Liver (tissue), 9 donors: ENCODE measurements around the gene TUT4. TPM values are rescaled to one million over a fixed set of nuclear protein-coding genes. Genes with fewer than 3 reads are reported as not detected.

Source experiments
- DNase-seq: peaks from one replicate; pipeline ENCODE4 v3.0.0-alpha.2; 2017; ENCODE audit warnings: low spot score
- H3K27ac ChIP-seq, 2 donors: one replicate each; pipeline ENCODE4 v1.7.0; 2013; ENCODE audit warnings: inconsistent platforms in 2 of 2, low read length in 2 of 2, control low read depth in 1 of 2, low read depth in 1 of 2, mild to moderate bottlenecking in 1 of 2
- H3K27me3 ChIP-seq, 4 donors: one replicate each; pipeline versions ENCODE4 v1.6.1 to v1.7.0; 2013; ENCODE audit warnings: low read length in 3 of 4, inconsistent platforms in 1 of 4, mild to moderate bottlenecking in 1 of 4, moderate library complexity in 1 of 4; ENCODE audit not compliant: control insufficient read depth in 4 of 4, insufficient read depth in 4 of 4
- H3K36me3 ChIP-seq, 4 donors: one replicate each; pipeline versions ENCODE4 v1.6.1 to v1.7.0; 2013; ENCODE audit warnings: low read length in 3 of 4, mild to moderate bottlenecking in 3 of 4, low read depth in 1 of 4, moderate library complexity in 1 of 4; ENCODE audit not compliant: control insufficient read depth in 4 of 4, insufficient read depth in 3 of 4
- H3K4me1 ChIP-seq, 4 donors: one replicate each; pipeline versions ENCODE4 v1.6.1 to v1.7.0; 2013; ENCODE audit warnings: low read length in 3 of 4, mild to moderate bottlenecking in 3 of 4, moderate library complexity in 1 of 4; ENCODE audit not compliant: control insufficient read depth in 4 of 4, insufficient read depth in 4 of 4
- H3K4me3 ChIP-seq, 3 donors: one replicate each; pipeline versions ENCODE4 v1.6.1 to v1.7.0; 2013; ENCODE audit warnings: low read length in 3 of 3, control low read depth in 1 of 3, low read depth in 1 of 3, mild to moderate bottlenecking in 1 of 3
- H3K9ac ChIP-seq, 2 donors: one replicate each; pipeline ENCODE4 v1.7.0; 2013; ENCODE audit warnings: low read length in 2 of 2, mild to moderate bottlenecking in 2 of 2, moderate library complexity in 2 of 2, control low read depth in 1 of 2, low read depth in 1 of 2
- H3K9me3 ChIP-seq, 4 donors: one replicate each; pipeline versions ENCODE4 v1.6.1 to v1.7.0; 2013; ENCODE audit warnings: low read length in 3 of 4; ENCODE audit not compliant: control insufficient read depth in 4 of 4
- ATF3 ChIP-seq: IDR thresholded peaks from 2 replicates; pipeline ENCODE4 v1.6.1; 2016; ENCODE audit warnings: antibody characterized with exemption
- CTCF ChIP-seq: fragments of 150-350 bp; IDR thresholded peaks from 2 replicates; pipeline ENCODE4 v1.5.1; 2017; ENCODE audit warnings: improper control_type of control experiment, low read depth, low read length; ENCODE audit not compliant: missing input control
- EGR1 ChIP-seq, 2 donors: IDR thresholded peaks; 2 replicates each; pipeline ENCODE4 v1.6.1; 2016 to 2018; ENCODE audit warnings: antibody characterized with exemption in 2 of 2, low read depth in 2 of 2
- FOXA1 ChIP-seq: IDR thresholded peaks from 2 replicates; pipeline ENCODE4 v1.6.1; 2016; ENCODE audit warnings: antibody characterized with exemption
- FOXA2 ChIP-seq: IDR thresholded peaks from 2 replicates; pipeline ENCODE4 v1.6.1; 2016; ENCODE audit warnings: antibody characterized with exemption
- GABPA ChIP-seq, 2 donors: IDR thresholded peaks in 1 of 2; conservative IDR thresholded peaks in 1 of 2; 2 replicates each; pipeline ENCODE4 v1.6.1; 2016; ENCODE audit warnings: antibody characterized with exemption in 2 of 2, mild to moderate bottlenecking in 1 of 2, moderate library complexity in 1 of 2
- HNF4A ChIP-seq, 2 donors: conservative IDR thresholded peaks; 2 replicates each; pipeline ENCODE4 v1.6.1; 2016; ENCODE audit warnings: antibody characterized with exemption in 2 of 2, mild to moderate bottlenecking in 2 of 2
- HNF4G ChIP-seq: IDR thresholded peaks from 2 replicates; pipeline ENCODE4 v1.6.1; 2016; ENCODE audit warnings: antibody characterized with exemption
- JUND ChIP-seq, 2 donors: IDR thresholded peaks; 2 replicates each; pipeline ENCODE4 v1.6.1; 2016; ENCODE audit warnings: antibody characterized with exemption in 2 of 2
- MAX ChIP-seq: IDR thresholded peaks from 2 replicates; pipeline ENCODE4 v1.6.1; 2016; ENCODE audit warnings: antibody characterized with exemption
- NR2F2 ChIP-seq: IDR thresholded peaks from 2 replicates; pipeline ENCODE4 v1.6.1; 2016; ENCODE audit warnings: antibody characterized with exemption
- RAD21 ChIP-seq, 2 donors: IDR thresholded peaks; 2 replicates each; pipeline ENCODE4 v1.6.1; 2016; ENCODE audit warnings: antibody characterized with exemption in 2 of 2, mild to moderate bottlenecking in 2 of 2
- REST ChIP-seq: IDR thresholded peaks from 2 replicates; pipeline ENCODE4 v1.6.1; 2016; ENCODE audit warnings: antibody characterized with exemption, mild to moderate bottlenecking
- RXRA ChIP-seq, 2 donors: IDR thresholded peaks; 2 replicates each; pipeline ENCODE4 v1.6.1; 2017 to 2018; ENCODE audit warnings: antibody characterized with exemption in 2 of 2, mild to moderate bottlenecking in 1 of 2
- SP1 ChIP-seq: IDR thresholded peaks from 2 replicates; pipeline ENCODE4 v1.6.1; 2018; ENCODE audit warnings: antibody characterized with exemption, mild to moderate bottlenecking
- TAF1 ChIP-seq: conservative IDR thresholded peaks from 2 replicates; pipeline ENCODE4 v1.6.1; 2016; ENCODE audit warnings: antibody characterized with exemption, mild to moderate bottlenecking
- YY1 ChIP-seq: IDR thresholded peaks from 2 replicates; pipeline ENCODE4 v1.6.1; 2016; ENCODE audit warnings: antibody characterized with exemption, mild to moderate bottlenecking
- ZBTB33 ChIP-seq: IDR thresholded peaks from 2 replicates; pipeline ENCODE4 v1.6.1; 2016; ENCODE audit warnings: antibody characterized with exemption
- WGBS: extraction: QIAGEN DNeasy Blood & Tissue Kit; methylation state at CpG from one replicate; pipeline ENCODE4 v1.1.7; 2013; 5-methylcytosine and 5-hydroxymethylcytosine counted together
- polyA plus RNA-seq, 2 donors: library from polyadenylated mRNA; stranded (reverse) in 1 of 2; unstranded in 1 of 2; fragments of 200-250 nt in 1 of 2; fragments of >200 nt in 1 of 2; fragmentation: Nextera tagmentation in 1 of 2; extraction: Ambion mirVana in 1 of 2; gene quantifications; one replicate each; pipeline versions ENCODE4 v1.2.1 to v1.2.3, GENCODE V29; 2013 to 2015
- total RNA-seq, 2 donors: library from RNA; depleted of rRNA; stranded (reverse); fragments of >200 nt; gene quantifications; one replicate each; pipeline ENCODE4 v1.2.3, GENCODE V29; 2014
- donor health status: healthy.
- donor health status: healthy.
- donor health status: healthy.
- donor health status: healthy.
- donor health status: healthy.

Gene TUT4
- total and polyA plus RNA-seq, 4 donors = 12.2 to 28.0 (median 24.0) TPM

- H3K27ac ChIP-seq = no peak overlapping the region
- 93% methylated on average over 5 of the region's 5 CpGs for WGBS
Measured at GRCh38 chr1:52386458-52386857, 166.4 kb downstream of the TUT4 start.

GRCh38 chr1:52385376-52385775, 167.5 kb downstream of the TUT4 start:
- no peak for TF ChIP-seq HNF4A (conservative IDR thresholded peaks at IDR 0.05)
- no peak for TF ChIP-seq YY1
- TF ChIP-seq EGR1 (IDR thresholded peaks at IDR 0.05; ENCODE audit: low read depth in 2 of 2) = no peak
- no peak for TF ChIP-seq JUND (IDR thresholded peaks at IDR 0.05)
- TF ChIP-seq MAX = no peak
- no peak for TF ChIP-seq FOXA2
- no peak for TF ChIP-seq HNF4G
- no peak for TF ChIP-seq REST
- TF ChIP-seq TAF1 = no peak
- TF ChIP-seq ZBTB33 = no peak
- TF ChIP-seq RAD21 (IDR thresholded peaks at IDR 0.05) = no peak
- no peak for TF ChIP-seq GABPA (IDR thresholded peaks at IDR 0.05 in 1 of 2, conservative IDR thresholded peaks at IDR 0.05 in 1 of 2)
- no peak for TF ChIP-seq CTCF
- no peak for TF ChIP-seq RXRA (IDR thresholded peaks at IDR 0.05)
- TF ChIP-seq NR2F2 = no peak
- TF ChIP-seq SP1 = no peak
- TF ChIP-seq FOXA1 = no peak
- TF ChIP-seq ATF3 = no peak
- Histone ChIP-seq H3K27me3 (no peaks in the 10 kb centered on the region), H3K9ac (no peak overlapping the region), H3K9me3 (no peaks in the 10 kb centered on the region), H3K4me3 (no peak overlapping the region), H3K4me1 (no peaks in the 10 kb centered on the region), H3K36me3 (no peaks in the 10 kb centered on the region), H3K27ac (no peak overlapping the region)
- WGBS = 96% methylated on average over 3 of the region's 3 CpGs
- DNase-seq = no peak

More at GRCh38 chr1:52386458-52386857, 166.4 kb downstream of the TUT4 start:
- no peak for TF ChIP-seq HNF4A (conservative IDR thresholded peaks at IDR 0.05)
- TF ChIP-seq CTCF = no peak
- no peak for TF ChIP-seq RXRA (IDR thresholded peaks at IDR 0.05)
- Histone ChIP-seq H3K9ac (no peak overlapping the region), H3K4me3 (no peak overlapping the region), H3K27me3 (no peaks in the 10 kb centered on the region), H3K4me1 (no peaks in the 10 kb centered on the region), H3K9me3 (no peaks in the 10 kb centered on the region), H3K36me3 (no peaks in the 10 kb centered on the region)
- DNase-seq = no peak
